Endothelial cell of umbilical vein (primary cell): Measurements from ENCODE around the gene HEBP1. TPM values are rescaled to one million over a fixed set of nuclear protein-coding genes. Genes with fewer than 3 reads are reported as not detected.

ENCODE experiments used
- BruUV-seq: library from RNA; stranded (reverse); fragments of 400-500 nt; replicated peaks from 2 replicates; lab custom pipeline; 2021; lab: Mats Ljungman, UMichigan
- CTCF ChIA-PET: fragments of 300-600, 350-600 bp; sonication (Branson Sonifier 250); formaldehyde crosslinking; loops from one replicate; lab custom pipeline; 2021; ENCODE audit warnings: antibody characterized with exemption, inconsistent platforms; lab: Charles Lee
- POLR2A ChIA-PET: fragments of 300-600, 350-600 bp; sonication (Branson Sonifier 250); formaldehyde crosslinking; loops from one replicate; lab custom pipeline; 2021; ENCODE audit warnings: antibody characterized with exemption, inconsistent platforms; lab: Charles Lee
- DNase-seq: peaks from one replicate; pipeline ENCODE4 v3.0.0-alpha.2; 2011; ENCODE audit warnings: low read depth, low spot score
- FAIRE-seq: peaks from 2 replicates; lab custom pipeline; 2011; peaks lifted over from hg19 to GRCh38; lab: Jason Lieb, UNC
- H2AFZ ChIP-seq: 2 replicates; pipeline ENCODE4 v1.6.0; 2012; ENCODE audit warnings: low read depth, low read length, control low read depth, inconsistent platforms
- H3K27ac ChIP-seq: 2 replicates; pipeline ENCODE4 v1.5.1; 2011; ENCODE audit warnings: low read depth, mild to moderate bottlenecking, control low read depth, low read length, moderate library complexity; ENCODE audit not compliant: insufficient read depth
- H3K27me3 ChIP-seq, 2 experiments: 2 replicates each; pipeline versions ENCODE4 v1.6.0 to v1.6.1; 2011; ENCODE audit warnings: low read length in 2 of 2, mixed read lengths in 1 of 2; ENCODE audit not compliant: control insufficient read depth in 2 of 2, insufficient read depth in 2 of 2
- H3K36me3 ChIP-seq, 2 experiments: 2 replicates in 1 of 2; 3 replicates in 1 of 2; pipeline ENCODE4 v1.5.1; 2011; ENCODE audit warnings: low read length in 2 of 2, mild to moderate bottlenecking in 1 of 2, moderate library complexity in 1 of 2; ENCODE audit not compliant: control insufficient read depth in 2 of 2, insufficient read depth in 2 of 2; ENCODE audit errors: extremely low read depth in 1 of 2
- H3K4me1 ChIP-seq: 3 replicates; pipeline ENCODE4 v1.5.1; 2011; ENCODE audit warnings: mild to moderate bottlenecking, low read length; ENCODE audit not compliant: control insufficient read depth, insufficient read depth; ENCODE audit errors: extremely low read depth
- H3K4me2 ChIP-seq: 2 replicates; pipeline ENCODE4 v1.6.1; 2011; ENCODE audit warnings: low read length, control low read depth, mixed read lengths; ENCODE audit not compliant: insufficient read depth
- H3K4me3 ChIP-seq, 3 experiments: fragments of 200-600 bp in 1 of 3; sonication (generic), shearing (Covaris generic) in 1 of 3; replicated peaks in 1 of 3; 2 replicates each; pipeline ENCODE4 v1.5.1; 2011 to 2016; ENCODE audit warnings: control low read depth in 3 of 3, low read length in 3 of 3, mild to moderate bottlenecking in 2 of 3, inconsistent platforms in 1 of 3, low read depth in 1 of 3, moderate library complexity in 1 of 3; ENCODE audit not compliant: insufficient read depth in 1 of 3
- H3K79me2 ChIP-seq: 2 replicates; pipeline ENCODE4 v1.6.0; 2012; ENCODE audit warnings: low read length, inconsistent platforms; ENCODE audit not compliant: control insufficient read depth, insufficient read depth
- H3K9ac ChIP-seq: replicated peaks from 2 replicates; pipeline ENCODE3; 2011; ENCODE audit warnings: low read length, control low read depth; ENCODE audit not compliant: insufficient read depth; ENCODE audit errors: extremely low read depth
- H3K9me1 ChIP-seq: replicated peaks from 3 replicates; pipeline ENCODE4 v1.6.0; 2011; ENCODE audit warnings: mild to moderate bottlenecking, low read length; ENCODE audit not compliant: control insufficient read depth, insufficient read depth; ENCODE audit errors: extremely low read depth
- H3K9me3 ChIP-seq: replicated peaks from 2 replicates; pipeline ENCODE4 v1.5.1; 2012; ENCODE audit warnings: low read length, inconsistent platforms; ENCODE audit not compliant: control insufficient read depth, insufficient read depth
- H4K20me1 ChIP-seq: replicated peaks from 2 replicates; pipeline ENCODE3; 2011; ENCODE audit warnings: mild to moderate bottlenecking, low read length; ENCODE audit not compliant: control insufficient read depth, insufficient read depth; ENCODE audit errors: extremely low read depth
- EZH2 ChIP-seq: IDR thresholded peaks from 2 replicates; pipeline ENCODE4 v1.6.1; 2012; ENCODE audit warnings: borderline replicate concordance, low read depth, mild to moderate bottlenecking, moderate library complexity, low read length, inconsistent platforms; ENCODE audit not compliant: severe bottlenecking
- FOS ChIP-seq: IDR thresholded peaks from 2 replicates; pipeline ENCODE4 v1.6.1; 2011; ENCODE audit warnings: mild to moderate bottlenecking, low read length, moderate library complexity, borderline replicate concordance; ENCODE audit not compliant: insufficient read depth
- GATA2 ChIP-seq: IDR thresholded peaks from 2 replicates; pipeline ENCODE4 v1.7.0; 2011; ENCODE audit warnings: low read depth, mild to moderate bottlenecking, moderate library complexity, mixed read lengths, low read length; ENCODE audit not compliant: insufficient read length, insufficient read depth
- JUN ChIP-seq: IDR thresholded peaks from 2 replicates; pipeline ENCODE4 v1.6.1; 2011; ENCODE audit warnings: borderline replicate concordance, low read depth; ENCODE audit not compliant: insufficient read length, insufficient read depth
- MYC ChIP-seq: IDR thresholded peaks from one replicate; pipeline ENCODE4 v1.6.1; 2011; ENCODE audit warnings: mild to moderate bottlenecking, low read depth, low read length
- POLR2A ChIP-seq: IDR thresholded peaks from 2 replicates; pipeline ENCODE4 v1.6.1; 2012; ENCODE audit warnings: low read depth, mild to moderate bottlenecking, control low read depth, low read length
- POLR2AphosphoS5 ChIP-seq: IDR thresholded peaks from 2 replicates; pipeline ENCODE4 v1.6.1; 2012; ENCODE audit warnings: low read depth, mild to moderate bottlenecking, control low read depth, low read length, moderate library complexity; ENCODE audit not compliant: insufficient read depth
- dilution Hi-C: fragments of 300-500 bp; cut with MboI; formaldehyde crosslinking; loops from one replicate; pipeline ENCODE4 v1.15.0; 2019; ENCODE audit warnings: low sequenced_read_pairs; ENCODE audit not compliant: extremely low pct_ligation_motif_present
- intact Hi-C: fragments of 100-400 bp; cut with micrococcal nuclease; formaldehyde crosslinking; loops from one replicate; pipeline ENCODE4 v1.10.0; 2022
- polyA plus RNA-seq, 4 experiments: library from polyadenylated mRNA; depleted of rRNA in 3 of 4; stranded (reverse) in 3 of 4; unstranded in 1 of 4; fragments of >200 nt; gene quantifications; 2 replicates each; pipeline versions ENCODE4 v1.2.1 to v1.2.3, GENCODE V29; 2011 to 2012; ENCODE audit warnings: missing spikeins in 1 of 4
- total RNA-seq: library from RNA; stranded (reverse); gene quantifications from 2 replicates; pipeline ENCODE4 v1.2.3, GENCODE V29; 2021
- TF ChIP-seq, protein P1 (sequence below), 2 donors: IDR thresholded peaks; 1 replicate in 1 of 2; 2 replicates in 1 of 2; pipeline ENCODE4 v1.5.1; 2011; ENCODE audit warnings: low read length in 2 of 2, mild to moderate bottlenecking in 2 of 2, moderate library complexity in 2 of 2, control low read depth in 1 of 2, inconsistent platforms in 1 of 2, low read depth in 1 of 2; ENCODE audit not compliant: insufficient read depth in 1 of 2; ENCODE audit errors: extremely low read depth in 1 of 2
- TF ChIP-seq, protein P2 (sequence below): IDR thresholded peaks from 2 replicates; pipeline ENCODE4 v1.6.1; 2011; ENCODE audit not compliant: insufficient read depth, insufficient read length

Gene HEBP1
- total and polyA plus RNA-seq, 2 donors (not counting 3 experiments of a cell fraction or from before 2014, with no cell fraction given) = 23.1 to 59.5 TPM

DNA sequence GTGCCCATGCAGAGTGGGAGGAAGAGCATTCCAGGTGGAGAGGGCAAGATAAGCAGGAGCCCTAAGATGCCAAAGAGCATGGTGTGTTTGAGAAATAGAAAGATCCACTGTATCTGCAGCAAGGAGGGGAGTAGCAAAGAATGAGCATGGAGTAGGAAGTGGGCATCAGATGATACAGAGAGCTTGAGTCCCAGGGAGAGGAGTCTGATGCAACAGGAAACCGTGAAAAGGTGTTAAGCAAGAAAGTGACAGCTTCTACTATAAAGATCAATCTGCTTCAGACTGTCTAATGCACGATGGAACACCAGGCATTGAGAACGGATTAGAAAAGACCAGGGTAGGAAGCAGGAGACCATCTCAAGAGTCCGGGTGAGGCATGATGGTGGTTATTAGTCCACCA is 35.8 kb downstream of the HEBP1 start:
- H3K36me3 ChIP-seq = peaks cover 0 to 3% of the 10 kb centered on the region in 2 experiments
- H3K79me2 ChIP-seq = no peaks in the 10 kb centered on the region
- DNase-seq (no peak), FAIRE-seq (no peak)
- BruUV-seq = no TSS peak
- no peaks in the 10 kb centered on the region for H3K9me3 ChIP-seq
- H3K4me2 ChIP-seq = no peak overlapping the region
- no peaks in the 10 kb centered on the region for H3K27me3 ChIP-seq
- no peaks in the 10 kb centered on the region for H3K4me1 ChIP-seq
- CTCF ChIA-PET = interaction anchor here (1.2 kb wide), 1 partner anchor 48 kb away, joined by 3 read pairs; no protein-coding TSS in a partner anchor
- intact Hi-C loops = no loop called here
- POLR2A ChIA-PET = no interaction called here
- no peak overlapping the region for H3K4me3 ChIP-seq
- no peaks in the 10 kb centered on the region for H4K20me1 ChIP-seq
- H3K9ac ChIP-seq = no peak overlapping the region
- no peak for TF ChIP-seq POLR2A
- no peak for TF ChIP-seq GATA2
- TF ChIP-seq EZH2 = no peak
- no peak for TF ChIP-seq MYC
- TF ChIP-seq, protein P1, sequence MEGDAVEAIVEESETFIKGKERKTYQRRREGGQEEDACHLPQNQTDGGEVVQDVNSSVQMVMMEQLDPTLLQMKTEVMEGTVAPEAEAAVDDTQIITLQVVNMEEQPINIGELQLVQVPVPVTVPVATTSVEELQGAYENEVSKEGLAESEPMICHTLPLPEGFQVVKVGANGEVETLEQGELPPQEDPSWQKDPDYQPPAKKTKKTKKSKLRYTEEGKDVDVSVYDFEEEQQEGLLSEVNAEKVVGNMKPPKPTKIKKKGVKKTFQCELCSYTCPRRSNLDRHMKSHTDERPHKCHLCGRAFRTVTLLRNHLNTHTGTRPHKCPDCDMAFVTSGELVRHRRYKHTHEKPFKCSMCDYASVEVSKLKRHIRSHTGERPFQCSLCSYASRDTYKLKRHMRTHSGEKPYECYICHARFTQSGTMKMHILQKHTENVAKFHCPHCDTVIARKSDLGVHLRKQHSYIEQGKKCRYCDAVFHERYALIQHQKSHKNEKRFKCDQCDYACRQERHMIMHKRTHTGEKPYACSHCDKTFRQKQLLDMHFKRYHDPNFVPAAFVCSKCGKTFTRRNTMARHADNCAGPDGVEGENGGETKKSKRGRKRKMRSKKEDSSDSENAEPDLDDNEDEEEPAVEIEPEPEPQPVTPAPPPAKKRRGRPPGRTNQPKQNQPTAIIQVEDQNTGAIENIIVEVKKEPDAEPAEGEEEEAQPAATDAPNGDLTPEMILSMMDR (IDR thresholded peaks at IDR 0.05; ENCODE audit: extremely low read depth in 1 of 2, insufficient read depth in 1 of 2, low read depth in 1 of 2, low read length in 2 of 2) = no peak
- no peak for TF ChIP-seq POLR2AphosphoS5
- TF ChIP-seq, protein P2, sequence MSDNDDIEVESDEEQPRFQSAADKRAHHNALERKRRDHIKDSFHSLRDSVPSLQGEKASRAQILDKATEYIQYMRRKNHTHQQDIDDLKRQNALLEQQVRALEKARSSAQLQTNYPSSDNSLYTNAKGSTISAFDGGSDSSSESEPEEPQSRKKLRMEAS = no peak
- no peak for TF ChIP-seq JUN
- TF ChIP-seq FOS = no peak
- no peaks in the 10 kb centered on the region for H3K9me1 ChIP-seq
- H2AFZ ChIP-seq = no peak overlapping the region
- no peak overlapping the region for H3K27ac ChIP-seq
- dilution Hi-C loops = no loop called here
